ENCODE measurements around the gene PATJ. TPM values are rescaled to one million over a fixed set of nuclear protein-coding genes. Genes with fewer than 3 reads are reported as not detected.

PATJ gene
- total RNA-seq, 1 donor from 2014 or later, result 121 TPM

- no peak for DNase-seq (ENCODE audit: missing footprints)
- no peak for ATAC-seq
- intact Hi-C loops (cut with DNase I), result no loop called here
Measured at GRCh38 chr1:61997123-61997522, 254.8 kb downstream of the PATJ start.

GRCh38 chr1:62003777-62004176 lies 261.5 kb downstream of the PATJ start:
- no peak for ATAC-seq
- DNase-seq (ENCODE audit: missing footprints), result no peak

GRCh38 chr1:62006690-62007089 lies 264.4 kb downstream of the PATJ start:
- DNase-seq (ENCODE audit: missing footprints), result no peak
- ATAC-seq, result no peak
- intact Hi-C loops (cut with DNase I), result no loop called here

More at GRCh38 chr1:62003777-62004176, 261.5 kb downstream of the PATJ start:
- intact Hi-C loops (cut with DNase I), result no loop called here

- ATAC-seq (no peak), DNase-seq (ENCODE audit: missing footprints) (no peak)
- intact Hi-C loops (cut with DNase I), result no loop called here
Measured at GRCh38 chr1:62011006-62011405, 268.7 kb downstream of the PATJ start.

- intact Hi-C loops (cut with DNase I), result no loop called here
- ATAC-seq (no peak), DNase-seq (ENCODE audit: missing footprints) (no peak)
Measured at GRCh38 chr1:62012095-62012494, 269.8 kb downstream of the PATJ start.

GRCh38 chr1:62012836-62013235 lies 270.6 kb downstream of the PATJ start:
- DNase-seq (ENCODE audit: missing footprints), result peak; percentile 74
- peak; percentile 69 for ATAC-seq
- intact Hi-C loops (cut with DNase I), result no loop called here

GRCh38 chr1:62013264-62013663 lies 271.0 kb downstream of the PATJ start:
- intact Hi-C loops (cut with DNase I), result no loop called here

GRCh38 chr1:62022382-62022983 lies 280.2 kb downstream of the PATJ start:
- DNase-seq (ENCODE audit: missing footprints), result no peak
- intact Hi-C loops (cut with DNase I), result no loop called here
- no peak for ATAC-seq

More at GRCh38 chr1:62013264-62013663, 271.0 kb downstream of the PATJ start:
- DNase-seq (ENCODE audit: missing footprints) (no peak), ATAC-seq (no peak)

GRCh38 chr1:62024690-62025089 lies 282.4 kb downstream of the PATJ start:
- intact Hi-C loops (cut with DNase I), result no loop called here
- ATAC-seq (peak; percentile 46), DNase-seq (ENCODE audit: missing footprints) (no peak)

GRCh38 chr1:62025154-62025553 lies 282.9 kb downstream of the PATJ start:
- DNase-seq (ENCODE audit: missing footprints) (no peak), ATAC-seq (no peak)
- intact Hi-C loops (cut with DNase I), result no loop called here

- DNase-seq (ENCODE audit: missing footprints) (no peak), ATAC-seq (no peak)
- intact Hi-C loops (cut with DNase I), result no loop called here
Measured at GRCh38 chr1:62025892-62026291, 283.6 kb downstream of the PATJ start.

GRCh38 chr1:62029704-62030103 lies 287.4 kb downstream of the PATJ start:
- no peak for DNase-seq (ENCODE audit: missing footprints)
- intact Hi-C loops (cut with DNase I), result no loop called here
- ATAC-seq, result no peak

GRCh38 chr1:62034790-62035189 lies 292.5 kb downstream of the PATJ start:
- no peak for DNase-seq (ENCODE audit: missing footprints)
- intact Hi-C loops (cut with DNase I), result no loop called here
- ATAC-seq, result no peak

- DNase-seq (ENCODE audit: missing footprints) (no peak), ATAC-seq (no peak)
- intact Hi-C loops (cut with DNase I), result no loop called here
Measured at GRCh38 chr1:62037274-62037673, 295.0 kb downstream of the PATJ start.

- DNase-seq (ENCODE audit: missing footprints), result no peak
- intact Hi-C loops (cut with DNase I), result no loop called here
- no peak for ATAC-seq
Measured at GRCh38 chr1:62038594-62039284, 296.5 kb downstream of the PATJ start.

GRCh38 chr1:62040450-62040849 lies 298.2 kb downstream of the PATJ start:
- DNase-seq (ENCODE audit: missing footprints) (no peak), ATAC-seq (no peak)
- intact Hi-C loops (cut with DNase I), result no loop called here

GRCh38 chr1:62040973-62041372 lies 298.7 kb downstream of the PATJ start:
- intact Hi-C loops (cut with DNase I), result no loop called here
- ATAC-seq, result no peak
- no peak for DNase-seq (ENCODE audit: missing footprints)

GRCh38 chr1:62043154-62043553 lies 300.9 kb downstream of the PATJ start:
- DNase-seq (ENCODE audit: missing footprints) (no peak), ATAC-seq (no peak)
- intact Hi-C loops (cut with DNase I), result no loop called here

- ATAC-seq (no peak), DNase-seq (ENCODE audit: missing footprints) (no peak)
- intact Hi-C loops (cut with DNase I), result no loop called here
Measured at GRCh38 chr1:62045574-62045973, 303.3 kb downstream of the PATJ start.

- intact Hi-C loops (cut with DNase I), result no loop called here
- no peak for ATAC-seq
- DNase-seq (ENCODE audit: missing footprints), result no peak
Measured at GRCh38 chr1:62046927-62047326, 304.6 kb downstream of the PATJ start.

GRCh38 chr1:62050165-62050564 lies 307.9 kb downstream of the PATJ start:
- intact Hi-C loops (cut with DNase I), result no loop called here
- ATAC-seq (no peak), DNase-seq (ENCODE audit: missing footprints) (no peak)

Data from Right ventricle myocardium inferior (tissue), 1 donor.